Stimulated activated CD4-positive, alpha-beta T cell treated with anti-CD3 and anti-CD28 coated beads, Interleukin-4, amount 100 ng/mL, for 4 hours (primary cell): ENCODE measurements around the gene ACTRT1.

ENCODE experiments used
- DNase-seq, 2 experiments: peaks; one replicate each; pipeline ENCODE4 v3.0.0-alpha.2; 2020

Gene ACTRT1

DNA sequence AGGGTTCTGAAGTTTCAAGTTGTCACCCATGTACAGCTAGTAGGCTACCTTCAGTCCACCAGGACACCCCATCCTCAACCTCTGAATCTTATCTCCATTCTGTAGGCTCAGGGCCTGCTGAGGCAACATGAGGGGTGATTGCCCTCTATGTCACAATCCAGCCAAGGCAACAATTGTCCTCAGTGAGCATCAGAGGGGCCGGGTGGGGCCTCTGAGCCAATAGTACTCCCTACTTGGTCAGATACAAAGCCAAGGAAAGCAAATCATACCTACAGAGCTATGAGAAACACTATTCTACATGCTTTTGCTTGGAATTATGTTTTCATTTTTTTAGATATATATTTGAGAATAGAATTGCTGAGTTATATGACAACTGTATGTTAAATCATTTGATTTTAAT is at the start of gene ACTRT1:
ACTRT1 (minus strand) TSS at position 101 of the 400 bp plus-strand sequence. CDS start 197 bp downstream, outside the sequence.
- DNase-seq, result no peak

DNA sequence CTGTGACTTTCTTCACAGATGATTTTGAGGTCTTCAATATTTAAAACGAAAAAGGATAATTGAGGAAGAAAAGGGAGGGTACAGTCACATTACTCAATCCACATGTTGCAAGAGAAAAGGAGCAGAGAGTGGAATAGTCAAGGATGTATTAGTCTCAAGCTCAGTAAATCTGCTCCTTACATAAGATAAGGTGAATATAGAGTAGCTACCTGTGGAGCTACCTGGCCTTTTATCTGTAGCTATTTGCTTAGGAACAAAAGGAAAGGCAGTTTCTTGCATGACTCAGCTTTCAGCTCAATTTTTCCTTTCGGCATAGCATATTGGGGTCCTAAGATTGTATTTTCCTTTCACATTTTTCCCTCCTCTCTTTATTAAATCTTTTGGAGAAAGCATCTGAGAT is 26.3 kb upstream of the ACTRT1 start:
- no peak for DNase-seq

- DNase-seq, result no peak
Observed at GRCh38 chrX:128057421-128057820, 5.2 kb upstream of the ACTRT1 start.

- no peak for DNase-seq
Observed at GRCh38 chrX:128051526-128051925, 677 bp downstream of the ACTRT1 start.

DNA sequence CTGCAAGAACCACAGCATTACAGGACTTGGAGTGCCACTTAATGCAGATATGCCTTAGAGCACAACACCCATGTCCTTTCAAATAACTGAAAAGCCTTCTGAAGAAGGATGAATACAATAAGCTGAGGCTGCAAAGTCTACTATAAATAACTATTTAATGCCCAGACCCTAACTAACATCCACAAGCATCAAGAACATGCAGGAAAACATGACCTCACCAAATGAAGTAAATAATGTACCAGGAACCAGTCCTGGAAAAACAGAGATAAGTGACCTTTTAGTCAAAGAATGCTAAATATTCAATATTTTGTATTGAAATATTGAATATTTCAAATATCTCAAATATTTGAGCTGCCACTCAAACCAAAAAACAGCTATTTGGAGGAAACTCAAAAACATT is 16.9 kb downstream of the ACTRT1 start:
- no peak for DNase-seq

DNA sequence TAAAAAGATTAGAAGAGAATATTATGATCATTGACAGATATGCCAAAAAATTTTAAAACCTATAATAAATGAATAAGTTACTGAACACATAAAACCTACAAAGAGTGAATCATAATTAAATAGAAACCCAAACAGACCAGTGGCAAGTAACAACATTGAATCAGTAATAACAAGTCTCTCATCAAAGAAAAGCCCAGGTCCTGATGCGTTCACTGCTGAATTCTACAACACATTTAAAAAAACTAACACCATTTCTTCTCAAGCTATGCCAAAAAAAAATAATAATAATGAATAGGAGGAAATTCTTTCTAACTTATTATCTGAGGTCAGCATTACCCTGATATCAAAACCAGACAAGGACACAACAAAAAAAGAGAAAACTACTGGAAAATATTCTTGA is 30.6 kb downstream of the ACTRT1 start:
- no peak for DNase-seq

DNA sequence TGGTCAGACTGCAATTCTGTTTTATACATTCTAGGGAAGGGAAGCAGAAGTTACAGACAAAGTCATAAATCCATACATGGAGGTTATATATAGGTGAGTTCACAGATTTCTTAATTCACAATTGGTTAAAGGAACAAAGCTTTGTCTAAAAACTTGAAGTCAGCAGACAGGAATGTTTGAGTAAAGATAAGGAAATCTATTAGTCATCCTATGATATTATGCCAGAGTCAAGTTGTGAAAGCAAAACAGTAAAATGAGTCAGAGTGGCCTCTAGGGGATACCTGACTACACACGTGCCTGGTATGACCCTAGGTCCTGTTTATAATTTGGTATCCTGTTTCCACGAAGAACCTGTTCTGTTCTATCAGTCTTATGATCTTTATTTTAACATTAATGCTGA is 31.5 kb downstream of the ACTRT1 start:
- DNase-seq, result no peak

DNA sequence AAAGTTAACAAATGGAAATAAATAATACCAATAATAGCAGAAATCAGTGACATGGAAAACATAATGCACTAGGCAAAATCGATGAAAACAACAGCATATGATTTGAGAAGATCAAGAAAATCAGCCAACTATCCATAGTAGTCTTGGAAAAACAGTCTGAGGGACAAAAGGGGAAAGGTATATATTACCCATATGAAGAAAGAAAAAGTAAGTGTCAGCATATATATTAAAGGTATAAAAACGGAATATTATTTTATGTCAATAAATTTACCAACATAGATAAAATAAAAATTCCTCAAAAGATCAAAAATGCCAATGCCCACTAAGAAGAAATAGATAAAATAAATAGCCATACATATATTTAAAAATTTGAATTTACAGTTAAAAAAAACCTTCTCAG is 33.0 kb downstream of the ACTRT1 start:
- DNase-seq, result no peak

- DNase-seq, result no peak
Observed at GRCh38 chrX:128012015-128012414, 40.2 kb downstream of the ACTRT1 start.

- DNase-seq, result no peak
Observed at GRCh38 chrX:128007882-128008281, 44.3 kb downstream of the ACTRT1 start.
